GM10847 (cell line): Measurements from ENCODE around the gene NFAT5.

ENCODE experiments used
- POLR2A ChIP-seq: IDR thresholded peaks from 2 replicates; pipeline ENCODE4 v1.6.1; 2011; ENCODE audit not compliant: insufficient read length; ENCODE audit errors: extremely low read depth

Gene NFAT5

DNA sequence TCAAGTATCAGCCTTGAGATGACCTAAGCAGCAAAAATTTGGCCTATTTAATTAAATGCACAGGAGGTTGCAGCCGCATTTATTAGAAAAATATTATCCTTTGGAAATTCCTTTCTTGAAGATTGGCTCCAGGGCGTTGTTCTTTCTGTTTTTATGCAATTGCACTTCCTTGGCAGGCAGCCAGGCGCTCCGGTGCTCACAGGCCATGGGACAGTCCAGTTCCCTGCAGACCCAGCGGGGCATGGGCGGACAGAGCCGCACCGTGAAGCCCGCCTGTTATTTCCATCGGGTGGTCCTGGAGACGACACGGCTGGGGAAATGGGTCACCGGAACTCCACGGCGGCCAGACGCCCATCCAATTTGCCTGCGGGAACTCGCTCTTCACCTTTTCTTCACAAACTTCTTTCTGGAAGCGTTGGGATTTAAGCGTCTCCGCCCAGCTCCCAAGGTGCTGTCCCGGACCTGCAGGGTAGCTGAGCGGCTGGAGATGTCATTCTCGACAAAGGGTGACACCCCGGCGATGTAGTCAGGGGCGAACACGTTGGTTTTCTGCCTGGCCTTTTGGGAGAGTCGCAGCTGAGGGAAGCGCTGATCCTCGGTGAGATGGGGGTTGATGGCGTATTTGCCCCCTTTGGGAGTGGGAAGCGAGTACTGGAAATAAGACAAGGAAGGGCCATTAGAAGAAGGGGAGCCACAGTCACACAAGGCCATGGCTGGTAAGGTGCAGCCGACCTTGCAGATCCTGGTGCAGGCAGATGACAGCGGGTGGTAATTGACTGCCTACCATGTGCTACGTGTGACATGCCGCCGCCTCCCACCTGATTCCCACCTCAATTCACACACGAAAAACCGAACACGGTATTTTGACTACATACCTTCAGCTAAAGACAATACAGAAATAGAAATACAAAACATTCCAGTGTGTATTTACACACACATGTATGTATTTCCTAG lies 176.5 kb downstream of the NFAT5 start:
- TF ChIP-seq POLR2A = no peak

DNA sequence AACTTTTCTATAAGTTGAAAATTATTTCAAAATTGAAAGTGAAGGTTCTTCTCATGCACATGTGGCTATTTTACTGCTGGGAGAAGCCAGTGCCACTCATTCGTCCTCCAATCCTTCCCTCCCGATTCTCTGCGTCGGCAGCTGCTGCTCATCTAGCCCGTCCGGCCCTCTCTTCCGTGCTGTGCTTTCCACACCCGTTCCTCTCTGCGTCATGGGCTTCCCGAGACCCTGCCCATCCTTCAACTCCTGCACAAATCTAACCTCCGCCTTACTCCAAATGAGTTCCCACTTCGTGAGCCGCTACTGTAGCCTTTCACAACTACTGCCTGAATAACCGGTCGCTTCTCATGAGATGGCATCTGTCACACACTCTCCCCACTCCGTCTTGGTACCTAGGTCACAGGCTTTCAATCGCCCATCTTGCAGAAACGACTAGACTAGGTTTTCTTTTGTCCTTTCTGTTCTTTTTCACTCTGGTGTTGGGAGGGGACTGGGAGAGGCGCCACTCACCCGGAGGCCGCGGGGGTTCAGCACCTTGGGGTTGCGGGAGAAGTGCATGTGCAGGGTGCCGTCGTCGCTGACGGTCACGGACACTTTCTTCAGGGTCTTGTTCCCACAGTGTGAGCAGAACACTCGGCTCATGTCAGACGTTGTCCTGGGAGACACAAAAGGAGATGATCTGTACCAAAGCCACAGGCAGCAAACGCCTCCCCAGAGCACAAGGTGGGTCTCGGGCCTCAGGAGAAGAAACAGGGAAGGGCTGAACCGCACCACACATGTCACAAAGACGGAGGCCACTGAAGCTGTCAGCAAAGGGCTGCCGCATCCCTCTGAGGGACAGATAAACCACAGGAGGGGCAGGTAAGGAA lies 178.8 kb downstream of the NFAT5 start:
- no peak for TF ChIP-seq POLR2A

DNA sequence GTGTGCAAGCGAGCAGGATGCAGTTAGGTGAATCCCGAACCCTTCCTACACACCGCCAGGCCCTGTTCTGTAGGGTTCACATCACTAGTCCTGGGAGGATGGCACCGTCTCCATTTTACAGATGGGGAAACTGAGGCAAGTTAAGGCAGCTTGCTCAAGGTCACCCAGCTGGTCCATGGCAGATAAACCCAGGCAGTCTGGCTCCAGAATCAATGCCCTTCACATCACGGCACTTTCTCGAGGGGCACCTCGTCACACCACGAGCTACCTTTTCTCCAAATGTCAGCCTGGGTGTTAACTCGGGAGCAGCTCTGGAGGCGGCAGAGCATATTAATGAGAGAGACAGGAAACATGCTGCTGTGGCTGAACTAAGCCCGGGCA lies 179.5 kb downstream of the NFAT5 start:
- no peak for TF ChIP-seq POLR2A

DNA sequence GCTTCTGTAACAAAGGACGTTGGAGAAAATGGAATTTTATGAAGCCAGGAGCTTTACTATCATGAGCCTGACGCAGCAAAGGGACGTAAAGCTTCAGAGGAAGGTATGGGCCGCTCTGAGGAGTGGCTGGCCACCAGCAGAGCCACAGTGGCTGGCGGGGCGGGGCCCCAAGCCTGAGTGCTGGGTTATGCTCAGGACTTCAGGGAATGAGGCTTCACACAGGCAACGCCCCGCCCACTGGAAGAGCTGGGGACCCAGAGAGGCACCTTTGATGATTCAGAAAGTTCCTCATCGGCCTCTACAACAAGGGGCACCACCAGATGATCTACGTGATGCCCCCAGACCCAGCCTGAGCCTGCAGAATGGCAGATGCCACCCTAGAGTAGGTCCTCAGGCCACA lies 180.2 kb downstream of the NFAT5 start:
- no peak for TF ChIP-seq POLR2A

DNA sequence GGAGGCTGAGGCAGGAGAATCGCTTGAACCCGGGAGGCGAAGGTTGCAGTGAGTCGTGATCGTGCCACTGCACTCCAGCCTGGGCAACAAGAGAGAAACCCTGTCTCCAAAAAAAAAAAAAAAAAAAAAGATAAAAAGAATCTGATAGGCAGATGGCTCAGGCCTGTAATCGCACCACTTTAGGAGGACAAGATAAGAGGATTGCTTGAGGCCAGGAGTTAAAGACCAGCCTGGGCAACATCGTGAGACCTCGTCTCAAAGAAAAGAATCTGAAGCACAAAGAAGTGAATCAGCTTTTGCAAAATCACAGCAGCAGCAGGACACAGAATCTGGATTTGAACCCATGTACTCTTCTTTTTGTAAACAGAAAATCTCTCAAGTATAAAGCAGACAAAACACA lies 181.3 kb downstream of the NFAT5 start:
- TF ChIP-seq POLR2A = no peak

DNA sequence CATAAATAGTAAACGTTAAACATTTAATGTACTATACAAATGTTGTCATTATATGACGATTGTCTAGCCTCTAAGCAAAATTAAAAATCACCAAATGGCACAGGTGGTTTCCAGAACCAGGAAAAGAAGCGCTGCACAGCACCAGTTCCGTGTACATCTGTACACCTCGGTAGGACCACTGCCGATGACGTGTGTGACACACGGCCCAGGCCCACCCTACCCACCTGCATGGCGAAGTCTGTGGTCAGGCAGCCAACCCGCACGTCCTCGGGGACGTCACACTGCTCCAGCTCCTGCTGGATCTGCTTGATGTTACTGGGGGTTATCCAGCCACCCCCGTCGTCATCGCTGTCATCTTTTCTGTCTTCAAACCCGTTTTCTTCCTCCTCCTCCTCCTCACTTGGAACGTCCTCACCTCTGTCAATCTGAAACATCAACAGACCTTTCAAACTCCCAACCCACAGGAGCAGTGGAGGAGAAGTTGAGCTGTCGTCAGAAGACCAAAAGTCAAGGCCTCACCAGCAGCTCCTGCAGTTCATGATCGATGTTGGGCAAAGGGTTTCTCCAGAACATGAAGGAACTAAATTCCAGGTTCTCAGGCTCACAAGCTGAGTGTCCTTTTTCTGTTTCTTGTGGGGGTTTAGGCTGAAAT lies 183.1 kb downstream of the NFAT5 start:
- TF ChIP-seq POLR2A = no peak

DNA sequence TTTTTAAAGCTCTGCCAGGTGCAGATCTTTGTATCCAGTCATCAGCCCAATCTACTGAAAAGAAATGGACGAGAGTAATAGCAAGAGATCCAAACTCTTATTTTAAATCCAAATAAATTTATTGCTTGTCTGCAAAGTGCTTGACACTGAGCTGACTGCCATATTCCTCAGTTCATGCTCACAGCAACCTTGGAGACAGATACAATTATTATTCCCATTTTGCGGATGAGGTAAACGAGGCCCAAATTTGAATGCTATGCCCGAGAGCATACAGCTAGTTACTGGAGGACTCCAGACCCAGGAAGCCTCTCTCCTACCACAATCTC lies 188.3 kb downstream of the NFAT5 start:
- TF ChIP-seq POLR2A = no peak
